Measurements from ENCODE around the gene CES5A. TPM values are rescaled to one million over a fixed set of nuclear protein-coding genes. Genes with fewer than 3 reads are reported as not detected.
"Not testable (repeated sequence)": the region's sequence is repeated elsewhere in the genome, so short reads cannot be mapped to it uniquely, and the experiment has no call there.

CES5A gene
- total RNA-seq = not detected

- Histone ChIP-seq H3K9me3 (ENCODE audit: low read depth, low read length) (no peaks in the 10 kb centered on the region), H3K4me1 (ENCODE audit: insufficient read depth, low read length) (no peaks in the 10 kb centered on the region), H3K27me3 (ENCODE audit: insufficient read depth, low read length) (no peaks in the 10 kb centered on the region), H3K4me3 (ENCODE audit: low read length) (no peak within 1 kb of the TSS)
These were observed at the start of gene CES5A for GRCh38 chr16:55875273-55875672. CES5A (minus strand) TSS chr16:55875373; CDS start chr16:55875221, 152 bp downstream.

- H3K27me3 ChIP-seq (ENCODE audit: insufficient read depth, low read length) = peaks cover 13% of the 10 kb centered on the region
- H3K4me3 ChIP-seq (ENCODE audit: low read length) = no peak overlapping the region
- H3K4me1 ChIP-seq (ENCODE audit: insufficient read depth, low read length) = no peaks in the 10 kb centered on the region
- no peaks in the 10 kb centered on the region for H3K9me3 ChIP-seq (ENCODE audit: low read depth, low read length)
These were observed 47.5 kb upstream of the CES5A start for GRCh38 chr16:55922662-55923061.

- H3K27me3 ChIP-seq (ENCODE audit: insufficient read depth, low read length) = peaks cover 7% of the 10 kb centered on the region
- H3K4me1 ChIP-seq (ENCODE audit: insufficient read depth, low read length) = no peaks in the 10 kb centered on the region
- H3K4me3 ChIP-seq (ENCODE audit: low read length) = no peak overlapping the region
- no peaks in the 10 kb centered on the region for H3K9me3 ChIP-seq (ENCODE audit: low read depth, low read length)
These were observed 42.4 kb upstream of the CES5A start for GRCh38 chr16:55917373-55918160.

GRCh38 chr16:55915096-55915827 is 40.1 kb upstream of the CES5A start:
- no peaks in the 10 kb centered on the region for H3K27me3 ChIP-seq (ENCODE audit: insufficient read depth, low read length)
- no peaks in the 10 kb centered on the region for H3K9me3 ChIP-seq (ENCODE audit: low read depth, low read length)
- H3K4me3 ChIP-seq (ENCODE audit: low read length) = no peak overlapping the region
- no peaks in the 10 kb centered on the region for H3K4me1 ChIP-seq (ENCODE audit: insufficient read depth, low read length)

- H3K9me3 ChIP-seq (ENCODE audit: low read depth, low read length) = no peaks in the 10 kb centered on the region
- no peak overlapping the region for H3K4me3 ChIP-seq (ENCODE audit: low read length)
- H3K4me1 ChIP-seq (ENCODE audit: insufficient read depth, low read length) = no peaks in the 10 kb centered on the region
- no peaks in the 10 kb centered on the region for H3K27me3 ChIP-seq (ENCODE audit: insufficient read depth, low read length)
These were observed 39.2 kb upstream of the CES5A start for GRCh38 chr16:55914383-55914782.

GRCh38 chr16:55913716-55914115 is 38.5 kb upstream of the CES5A start:
- H3K4me1 ChIP-seq (ENCODE audit: insufficient read depth, low read length) = no peaks in the 10 kb centered on the region
- no peaks in the 10 kb centered on the region for H3K9me3 ChIP-seq (ENCODE audit: low read depth, low read length)
- H3K4me3 ChIP-seq (ENCODE audit: low read length) = no peak overlapping the region
- H3K27me3 ChIP-seq (ENCODE audit: insufficient read depth, low read length) = no peaks in the 10 kb centered on the region

- not testable (repeated sequence) for H3K9me3 ChIP-seq (ENCODE audit: low read depth, low read length); H3K27me3 ChIP-seq (ENCODE audit: insufficient read depth, low read length); H3K4me3 ChIP-seq (ENCODE audit: low read length); H3K4me1 ChIP-seq (ENCODE audit: insufficient read depth, low read length)
These were observed 37.9 kb upstream of the CES5A start for GRCh38 chr16:55913121-55913520.

- H3K27me3 ChIP-seq (ENCODE audit: insufficient read depth, low read length) = no peaks in the 10 kb centered on the region
- no peak overlapping the region for H3K4me3 ChIP-seq (ENCODE audit: low read length)
- H3K4me1 ChIP-seq (ENCODE audit: insufficient read depth, low read length) = no peaks in the 10 kb centered on the region
- no peaks in the 10 kb centered on the region for H3K9me3 ChIP-seq (ENCODE audit: low read depth, low read length)
These were observed 36.8 kb upstream of the CES5A start for GRCh38 chr16:55912022-55912421.

- Histone ChIP-seq H3K27me3 (ENCODE audit: insufficient read depth, low read length) (no peaks in the 10 kb centered on the region), H3K4me1 (ENCODE audit: insufficient read depth, low read length) (no peaks in the 10 kb centered on the region), H3K4me3 (ENCODE audit: low read length) (no peak overlapping the region), H3K9me3 (ENCODE audit: low read depth, low read length) (no peaks in the 10 kb centered on the region)
These were observed 36.4 kb upstream of the CES5A start for GRCh38 chr16:55911616-55912015.

GRCh38 chr16:55909876-55910275 is 34.7 kb upstream of the CES5A start:
- Histone ChIP-seq H3K27me3 (ENCODE audit: insufficient read depth, low read length) (no peaks in the 10 kb centered on the region), H3K4me1 (ENCODE audit: insufficient read depth, low read length) (no peaks in the 10 kb centered on the region), H3K9me3 (ENCODE audit: low read depth, low read length) (no peaks in the 10 kb centered on the region), H3K4me3 (ENCODE audit: low read length) (no peak overlapping the region)

GRCh38 chr16:55908641-55909040 is 33.5 kb upstream of the CES5A start:
- no peaks in the 10 kb centered on the region for H3K9me3 ChIP-seq (ENCODE audit: low read depth, low read length)
- no peaks in the 10 kb centered on the region for H3K27me3 ChIP-seq (ENCODE audit: insufficient read depth, low read length)
- no peaks in the 10 kb centered on the region for H3K4me1 ChIP-seq (ENCODE audit: insufficient read depth, low read length)
- no peak overlapping the region for H3K4me3 ChIP-seq (ENCODE audit: low read length)

- Histone ChIP-seq H3K4me1 (ENCODE audit: insufficient read depth, low read length) (no peaks in the 10 kb centered on the region), H3K9me3 (ENCODE audit: low read depth, low read length) (no peaks in the 10 kb centered on the region), H3K27me3 (ENCODE audit: insufficient read depth, low read length) (no peaks in the 10 kb centered on the region), H3K4me3 (ENCODE audit: low read length) (no peak overlapping the region)
These were observed 32.5 kb upstream of the CES5A start for GRCh38 chr16:55907661-55908060.

GRCh38 chr16:55906123-55906522 is 30.9 kb upstream of the CES5A start:
- Histone ChIP-seq H3K9me3 (ENCODE audit: low read depth, low read length) (no peaks in the 10 kb centered on the region), H3K4me3 (ENCODE audit: low read length) (no peak overlapping the region), H3K27me3 (ENCODE audit: insufficient read depth, low read length) (no peaks in the 10 kb centered on the region), H3K4me1 (ENCODE audit: insufficient read depth, low read length) (no peaks in the 10 kb centered on the region)

GRCh38 chr16:55905651-55906050 is 30.5 kb upstream of the CES5A start:
- Histone ChIP-seq H3K9me3 (ENCODE audit: low read depth, low read length) (no peaks in the 10 kb centered on the region), H3K4me1 (ENCODE audit: insufficient read depth, low read length) (no peaks in the 10 kb centered on the region), H3K4me3 (ENCODE audit: low read length) (no peak overlapping the region), H3K27me3 (ENCODE audit: insufficient read depth, low read length) (no peaks in the 10 kb centered on the region)

- no peak overlapping the region for H3K4me3 ChIP-seq (ENCODE audit: low read length)
- no peaks in the 10 kb centered on the region for H3K4me1 ChIP-seq (ENCODE audit: insufficient read depth, low read length)
- H3K9me3 ChIP-seq (ENCODE audit: low read depth, low read length) = no peaks in the 10 kb centered on the region
- no peaks in the 10 kb centered on the region for H3K27me3 ChIP-seq (ENCODE audit: insufficient read depth, low read length)
These were observed 26.5 kb upstream of the CES5A start for GRCh38 chr16:55901566-55902217.
